ENCODE data around the gene HOXA13.

The HOXA13 gene

DNA sequence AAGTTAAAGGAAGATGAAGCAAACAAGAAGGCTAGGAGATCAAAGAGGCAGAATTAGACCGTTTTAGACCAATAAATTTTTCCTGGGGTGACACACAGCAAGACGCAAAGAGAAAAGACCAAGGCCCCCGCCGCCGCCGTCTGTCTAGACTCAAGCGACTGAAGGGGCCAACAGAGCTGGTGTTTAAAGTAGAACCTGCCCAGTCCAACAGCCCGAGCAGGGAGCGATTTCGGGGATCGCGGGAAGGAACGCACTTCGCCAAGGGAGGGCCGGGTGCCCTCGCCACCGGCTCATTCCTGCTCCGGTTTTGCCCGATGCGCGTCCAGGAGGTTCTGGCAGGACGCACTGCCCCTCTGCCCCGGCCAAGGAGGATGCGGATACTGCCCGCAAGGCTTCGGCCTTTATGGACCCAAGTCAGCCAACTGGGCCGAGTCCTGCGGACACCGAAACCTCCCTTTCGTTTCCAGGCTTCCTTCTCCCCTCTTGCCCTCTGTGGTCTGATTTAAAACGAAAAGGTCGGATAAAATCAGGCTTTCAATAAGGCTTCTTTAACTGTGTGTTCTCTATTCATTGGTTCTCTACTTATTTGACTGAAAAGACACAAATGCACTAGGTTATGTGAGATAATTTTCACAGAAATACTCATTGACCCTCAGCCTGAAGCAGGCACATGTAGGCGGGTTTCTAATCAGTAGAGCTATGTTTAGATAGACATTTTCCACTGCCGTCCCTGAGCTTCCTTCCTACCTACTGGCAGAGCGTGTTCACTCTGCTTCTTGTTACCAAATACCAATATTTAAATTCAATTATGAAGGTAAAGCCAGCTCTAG lies 41.2 kb downstream of the HOXA13 start:
- no peak for DNase-seq (ENCODE audit: extremely low read depth, low read depth)
- H3K4me3 ChIP-seq (replicated peaks; ENCODE audit: low read depth, low read length): no peak overlapping the region
- TF ChIP-seq, protein P1, sequence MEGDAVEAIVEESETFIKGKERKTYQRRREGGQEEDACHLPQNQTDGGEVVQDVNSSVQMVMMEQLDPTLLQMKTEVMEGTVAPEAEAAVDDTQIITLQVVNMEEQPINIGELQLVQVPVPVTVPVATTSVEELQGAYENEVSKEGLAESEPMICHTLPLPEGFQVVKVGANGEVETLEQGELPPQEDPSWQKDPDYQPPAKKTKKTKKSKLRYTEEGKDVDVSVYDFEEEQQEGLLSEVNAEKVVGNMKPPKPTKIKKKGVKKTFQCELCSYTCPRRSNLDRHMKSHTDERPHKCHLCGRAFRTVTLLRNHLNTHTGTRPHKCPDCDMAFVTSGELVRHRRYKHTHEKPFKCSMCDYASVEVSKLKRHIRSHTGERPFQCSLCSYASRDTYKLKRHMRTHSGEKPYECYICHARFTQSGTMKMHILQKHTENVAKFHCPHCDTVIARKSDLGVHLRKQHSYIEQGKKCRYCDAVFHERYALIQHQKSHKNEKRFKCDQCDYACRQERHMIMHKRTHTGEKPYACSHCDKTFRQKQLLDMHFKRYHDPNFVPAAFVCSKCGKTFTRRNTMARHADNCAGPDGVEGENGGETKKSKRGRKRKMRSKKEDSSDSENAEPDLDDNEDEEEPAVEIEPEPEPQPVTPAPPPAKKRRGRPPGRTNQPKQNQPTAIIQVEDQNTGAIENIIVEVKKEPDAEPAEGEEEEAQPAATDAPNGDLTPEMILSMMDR (IDR thresholded peaks at IDR 0.05; ENCODE audit: low read depth, low read length, missing control alignments): no peak

GRCh38 chr7:27157702-27158431 lies 42.0 kb downstream of the HOXA13 start:
- no peak for DNase-seq (ENCODE audit: extremely low read depth, low read depth)
- TF ChIP-seq, protein P1 (IDR thresholded peaks at IDR 0.05; ENCODE audit: low read depth, low read length, missing control alignments): no peak
- H3K4me3 ChIP-seq (replicated peaks; ENCODE audit: low read depth, low read length): no peak overlapping the region

GRCh38 chr7:27156916-27157701 lies 42.8 kb downstream of the HOXA13 start:
- H3K4me3 ChIP-seq (replicated peaks; ENCODE audit: low read depth, low read length): peak overlapping the region; percentile 60
- TF ChIP-seq, protein P1 (IDR thresholded peaks at IDR 0.05; ENCODE audit: low read depth, low read length, missing control alignments): no peak
- no peak for DNase-seq (ENCODE audit: extremely low read depth, low read depth)

- DNase-seq (ENCODE audit: extremely low read depth, low read depth): no peak
- peak within 1 kb of the TSS; percentile 60 for H3K4me3 ChIP-seq (replicated peaks; ENCODE audit: low read depth, low read length)
- TF ChIP-seq, protein P1 (IDR thresholded peaks at IDR 0.05; ENCODE audit: low read depth, low read length, missing control alignments): no peak
Measured at GRCh38 chr7:27156508-27156898, 43.4 kb downstream of the HOXA13 start, which contains the start of gene HOXA7. Gene HOXA7, minus strand, starts transcription at chr7:27156675. Its CDS starts 130 bp downstream, at chr7:27156545.

- H3K4me3 ChIP-seq (replicated peaks; ENCODE audit: low read depth, low read length): peak overlapping the region; percentile 60
- no peak for DNase-seq (ENCODE audit: extremely low read depth, low read depth)
Measured at GRCh38 chr7:27155816-27156507, 43.9 kb downstream of the HOXA13 start.

More at GRCh38 chr7:27155816-27156507, 43.9 kb downstream of the HOXA13 start:
- TF ChIP-seq, protein P1 (IDR thresholded peaks at IDR 0.05; ENCODE audit: low read depth, low read length, missing control alignments): no peak

All from HFF-Myc (cell line).